Muscle of arm (tissue), 14 donors: ENCODE measurements around the gene RPE65. TPM values are rescaled to one million over a fixed set of nuclear protein-coding genes. Genes with fewer than 3 reads are reported as not detected.
"Not testable (repeated sequence)": the region's sequence is repeated elsewhere in the genome, so short reads cannot be mapped to it uniquely, and the experiment has no call there.

ENCODE experiments used
- DNase-seq: peaks from one replicate; pipeline ENCODE4 v3.0.0-alpha.2; 2013
- long read RNA-seq, 11 donors: transcript quantifications; one replicate each; lab custom pipeline, GENCODE V29; 2026
- polyA plus RNA-seq, 12 donors: library from polyadenylated mRNA; unstranded; fragments of 120-200 nt; gene quantifications; one replicate each; pipeline ENCODE4 v1.2.1, GENCODE V29; 2013; ENCODE audit not compliant: insufficient read length in 12 of 12

RPE65 gene
- under 1 TPM in 2 of 12 donors, not detected in 10; 0.07 to 0.10 TPM for polyA plus RNA-seq
- long read RNA-seq, donor 1, result 0 reads
- long read RNA-seq, donor 2, result 0 reads
- long read RNA-seq, donor 3, result 0 reads
- long read RNA-seq, donor 4, result 0 reads
- long read RNA-seq, donor 5, result 0 reads
- long read RNA-seq, donor 6, result 0 reads
- long read RNA-seq, donor 7, result 0 reads
- long read RNA-seq, donor 8, result 0 reads
- long read RNA-seq, donor 9, result 0 reads
- long read RNA-seq, donor 10, result 0 reads
- long read RNA-seq, donor 11, result 0 reads

GRCh38 chr1:68449901-68450300 lies at the start of gene RPE65:
TSS of gene RPE65 (minus strand) at chr1:68449954. CDS start at chr1:68449905, 49 bp downstream.
- DNase-seq, result no peak

- DNase-seq, result no peak
Measured at GRCh38 chr1:68497358-68497698, 47.6 kb upstream of the RPE65 start.

GRCh38 chr1:68496680-68497357 lies 47.1 kb upstream of the RPE65 start, which contains the start of gene DEPDC1:
TSS of gene DEPDC1 (minus strand) at chr1:68497082. CDS start at chr1:68496999, 83 bp downstream.
- DNase-seq, result peak; percentile 97

GRCh38 chr1:68495968-68496679 lies 46.4 kb upstream of the RPE65 start:
- DNase-seq, result no peak

- no peak for DNase-seq
Measured at GRCh38 chr1:68495532-68495931, 45.8 kb upstream of the RPE65 start.

- DNase-seq, result no peak
Measured at GRCh38 chr1:68493193-68493592, 43.4 kb upstream of the RPE65 start.

- DNase-seq, result not testable (repeated sequence)
Measured at GRCh38 chr1:68492255-68492654, 42.5 kb upstream of the RPE65 start.

- no peak for DNase-seq
Measured at GRCh38 chr1:68490046-68490651, 40.4 kb upstream of the RPE65 start.

- DNase-seq, result no peak
Measured at GRCh38 chr1:68485431-68486022, 35.8 kb upstream of the RPE65 start.

- DNase-seq, result no peak
Measured at GRCh38 chr1:68484618-68485017, 34.9 kb upstream of the RPE65 start.

- DNase-seq, result no peak
Measured at GRCh38 chr1:68481041-68481440, 31.3 kb upstream of the RPE65 start.

- no peak for DNase-seq
Measured at GRCh38 chr1:68479501-68479900, 29.7 kb upstream of the RPE65 start.

- no peak for DNase-seq
Measured at GRCh38 chr1:68478662-68479061, 28.9 kb upstream of the RPE65 start.

- DNase-seq, result not testable (repeated sequence)
Measured at GRCh38 chr1:68476626-68477025, 26.9 kb upstream of the RPE65 start.

- no peak for DNase-seq
Measured at GRCh38 chr1:68473060-68473459, 23.3 kb upstream of the RPE65 start.

- DNase-seq, result peak; percentile 20
Measured at GRCh38 chr1:68470388-68470970, 20.7 kb upstream of the RPE65 start.

- DNase-seq, result no peak
Measured at GRCh38 chr1:68464891-68465290, 15.1 kb upstream of the RPE65 start.

- DNase-seq, result no peak
Measured at GRCh38 chr1:68460935-68461334, 11.2 kb upstream of the RPE65 start.

- no peak for DNase-seq
Measured at GRCh38 chr1:68459796-68460195, 10.0 kb upstream of the RPE65 start.

- DNase-seq, result no peak
Measured at GRCh38 chr1:68459091-68459490, 9.3 kb upstream of the RPE65 start.

GRCh38 chr1:68456202-68456601 lies 6.4 kb upstream of the RPE65 start:
- DNase-seq, result no peak

GRCh38 chr1:68454534-68454933 lies 4.8 kb upstream of the RPE65 start:
- no peak for DNase-seq
